ENCODE data around the gene CCT8. TPM values are rescaled to one million over a fixed set of nuclear protein-coding genes. Genes with fewer than 3 reads are reported as not detected.

CCT8 gene
- total and polyA plus RNA-seq, 8 donors = 40.8 to 153 (median 101) TPM

DNA sequence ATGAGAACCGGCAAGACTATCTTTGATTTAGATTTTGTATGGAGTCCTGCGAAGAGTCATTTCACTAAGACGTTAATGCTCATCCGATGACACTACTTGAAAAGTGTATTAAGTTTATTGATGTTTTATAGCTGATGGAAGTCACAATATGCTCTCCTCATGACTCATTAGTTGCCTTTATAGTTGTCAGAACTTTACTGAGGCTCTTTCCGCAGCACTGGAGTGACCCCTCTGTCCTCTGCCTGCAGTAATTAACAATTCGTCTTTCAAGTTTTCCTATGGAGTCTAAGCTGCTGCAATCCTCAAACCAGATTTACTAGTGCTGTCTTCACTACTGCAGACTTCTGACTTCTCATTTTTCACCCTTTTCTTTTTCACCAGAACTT lies 48.1 kb downstream of the CCT8 start:
- TF ChIP-seq POLR2A (IDR thresholded peaks at IDR 0.05) (no peak), EP300 (IDR thresholded peaks at IDR 0.05) (no peak), POLR2AphosphoS5 (IDR thresholded peaks at IDR 0.05) (no peak)
- TF ChIP-seq, protein P1, sequence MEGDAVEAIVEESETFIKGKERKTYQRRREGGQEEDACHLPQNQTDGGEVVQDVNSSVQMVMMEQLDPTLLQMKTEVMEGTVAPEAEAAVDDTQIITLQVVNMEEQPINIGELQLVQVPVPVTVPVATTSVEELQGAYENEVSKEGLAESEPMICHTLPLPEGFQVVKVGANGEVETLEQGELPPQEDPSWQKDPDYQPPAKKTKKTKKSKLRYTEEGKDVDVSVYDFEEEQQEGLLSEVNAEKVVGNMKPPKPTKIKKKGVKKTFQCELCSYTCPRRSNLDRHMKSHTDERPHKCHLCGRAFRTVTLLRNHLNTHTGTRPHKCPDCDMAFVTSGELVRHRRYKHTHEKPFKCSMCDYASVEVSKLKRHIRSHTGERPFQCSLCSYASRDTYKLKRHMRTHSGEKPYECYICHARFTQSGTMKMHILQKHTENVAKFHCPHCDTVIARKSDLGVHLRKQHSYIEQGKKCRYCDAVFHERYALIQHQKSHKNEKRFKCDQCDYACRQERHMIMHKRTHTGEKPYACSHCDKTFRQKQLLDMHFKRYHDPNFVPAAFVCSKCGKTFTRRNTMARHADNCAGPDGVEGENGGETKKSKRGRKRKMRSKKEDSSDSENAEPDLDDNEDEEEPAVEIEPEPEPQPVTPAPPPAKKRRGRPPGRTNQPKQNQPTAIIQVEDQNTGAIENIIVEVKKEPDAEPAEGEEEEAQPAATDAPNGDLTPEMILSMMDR (IDR thresholded peaks at IDR 0.05) = no peak

DNA sequence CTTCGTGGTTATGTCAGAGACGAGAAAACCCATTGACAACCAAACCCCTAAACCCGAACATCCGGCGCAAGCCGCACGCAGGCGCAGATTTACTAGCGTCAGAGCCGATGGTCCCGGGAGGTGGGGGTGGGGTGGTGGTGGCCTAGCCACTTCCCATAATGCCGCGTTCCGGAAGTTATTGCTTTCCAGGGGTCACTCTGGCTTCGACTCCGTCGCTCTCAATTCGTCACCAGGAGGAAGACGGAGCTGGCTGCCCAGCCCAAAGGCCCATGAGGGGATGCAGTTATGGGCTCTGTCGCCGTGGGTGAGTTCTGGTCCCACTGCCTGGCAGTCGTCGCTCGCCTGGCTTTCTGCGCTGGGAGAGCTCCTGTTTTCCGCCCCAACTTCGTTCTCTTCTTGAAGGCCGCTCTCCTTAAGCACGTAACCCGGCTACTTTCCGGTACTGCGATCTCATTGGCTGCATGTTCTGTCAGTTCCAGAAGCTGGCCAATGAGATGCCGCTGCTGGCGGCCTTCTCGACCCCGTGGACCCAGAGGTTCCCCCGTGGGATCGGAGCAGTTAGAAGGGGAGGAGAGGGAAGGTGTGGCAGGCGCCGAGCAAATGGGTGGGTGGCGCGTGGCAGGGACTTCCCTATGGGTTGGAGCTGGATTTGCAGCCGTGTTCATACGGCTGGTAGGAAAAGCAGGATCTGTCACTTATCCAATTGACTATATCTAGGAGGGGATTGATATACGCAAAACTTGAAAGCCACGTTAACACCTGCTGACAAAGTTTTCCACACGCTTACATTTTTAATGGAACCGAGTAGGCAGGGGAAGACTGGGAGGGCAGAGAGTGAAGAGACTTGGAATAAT lies 48.7 kb downstream of the CCT8 start, which contains the start of gene USP16:
TSS of gene USP16 (plus strand) at position 195 of the 854 bp plus-strand sequence. CDS start 3,246 bp downstream, outside the sequence.
- intact Hi-C loops (cut with DNase I; ENCODE audit: low total_unique reads) = no loop called here
- Histone ChIP-seq H3K4me3 (peak within 1 kb of the TSS; percentile 60 to 72 (median 63)), H3K36me3 (peaks cover 4 to 17% (median 15%) of the 10 kb centered on the region in 4 donors), H3K27me3 (no peaks in the 10 kb centered on the region), H3K4me1 (peaks cover 15 to 45% (median 25%) of the 10 kb centered on the region in 4 donors), H3K9me3 (no peaks in the 10 kb centered on the region), H3K27ac (peak within 1 kb of the TSS; percentile 95 to 99 (median 97))
- TF ChIP-seq EP300 (IDR thresholded peaks at IDR 0.05) (peak; percentile 11), POLR2A (IDR thresholded peaks at IDR 0.05) (no peak), POLR2AphosphoS5 (IDR thresholded peaks at IDR 0.05) (peak; percentile 61 to 75 (median 63))
- TF ChIP-seq, protein P1 (IDR thresholded peaks at IDR 0.05) = peak in 1 of 7 experiments; percentile 31
- 0 to 1% (median 1%) methylated on average over 40 to 48 of the region's 48 CpGs for WGBS, 5 donors
- peak; percentile 95 to 99 for DNase-seq

More for the DNA sequence above, 48.1 kb downstream of the CCT8 start:
- peaks cover 9 to 41% (median 25%) of the 10 kb centered on the region in 4 donors for H3K4me1 ChIP-seq
- peaks cover 4 to 24% (median 21%) of the 10 kb centered on the region in 4 donors for H3K36me3 ChIP-seq
- intact Hi-C loops (cut with DNase I; ENCODE audit: low total_unique reads) = no loop called here
- peak in 1 of 2 donors; percentile 44 for DNase-seq
- H3K27me3 ChIP-seq = no peaks in the 10 kb centered on the region
- H3K4me3 ChIP-seq = peak overlapping the region; percentile 60 to 72 (median 63)
- WGBS, 5 donors = 1 to 5% (median 2%) methylated on average over 6 of the region's 6 CpGs
- no peaks in the 10 kb centered on the region for H3K9me3 ChIP-seq
- peak overlapping the region; percentile 95 to 99 (median 97) for H3K27ac ChIP-seq

DNA sequence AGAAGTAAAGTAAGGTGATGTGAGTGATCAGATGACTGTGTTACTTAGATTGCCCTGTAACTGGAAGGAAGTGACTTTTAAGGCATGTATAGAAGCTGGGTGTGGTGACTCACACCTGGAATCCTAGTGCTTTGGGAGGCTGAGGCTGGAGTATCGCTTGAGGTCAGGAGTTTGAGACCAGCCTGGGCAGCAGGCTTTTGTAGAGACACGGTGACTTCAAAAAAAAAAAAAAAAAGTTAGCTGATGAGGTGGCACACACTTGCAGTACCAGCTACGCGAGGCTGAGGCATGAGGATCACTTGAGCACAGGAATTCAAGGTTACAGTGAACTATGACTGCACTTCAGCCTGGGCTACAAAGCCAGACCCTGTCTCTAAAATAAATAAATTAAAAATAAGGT lies 51.3 kb downstream of the CCT8 start:
- intact Hi-C loops (cut with DNase I; ENCODE audit: low total_unique reads) = no loop called here
- TF ChIP-seq EP300 (IDR thresholded peaks at IDR 0.05) (no peak), POLR2AphosphoS5 (IDR thresholded peaks at IDR 0.05) (no peak), POLR2A (IDR thresholded peaks at IDR 0.05) (no peak)
- TF ChIP-seq, protein P1 (IDR thresholded peaks at IDR 0.05) = no peak

DNA sequence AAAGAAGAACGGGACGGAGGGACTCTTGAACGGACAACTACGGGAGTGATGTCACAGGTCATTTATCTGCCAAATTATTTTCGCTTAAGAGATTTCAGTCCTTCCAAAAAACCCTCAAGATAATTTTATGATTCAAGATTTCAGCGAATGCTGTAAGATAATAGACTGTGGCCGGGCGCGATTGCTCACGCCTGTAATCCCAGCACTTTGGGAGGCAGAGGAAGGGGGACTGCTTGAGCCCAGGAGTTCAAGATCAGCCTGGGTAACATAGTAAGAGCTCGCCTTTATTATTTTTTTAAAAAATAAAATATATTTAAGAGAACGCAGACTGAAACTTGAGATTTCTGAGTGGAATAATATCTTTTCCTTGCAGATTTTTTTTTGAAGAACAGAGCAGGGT lies 54.9 kb downstream of the CCT8 start:
- Histone ChIP-seq H3K27ac (peak overlapping the region in 4 of 5 donors; percentile 84 to 91 (median 84)), H3K36me3 (no peaks in the 10 kb centered on the region), H3K4me3 (peak overlapping the region; percentile 69 to 94 (median 87)), H3K27me3 (no peaks in the 10 kb centered on the region), H3K4me1 (peaks cover 12 to 28% (median 20%) of the 10 kb centered on the region in 4 donors), H3K9me3 (no peaks in the 10 kb centered on the region)
- no peak for TF ChIP-seq POLR2AphosphoS5 (IDR thresholded peaks at IDR 0.05)
- TF ChIP-seq, protein P1 (IDR thresholded peaks at IDR 0.05) = no peak
- no peak for TF ChIP-seq POLR2A (IDR thresholded peaks at IDR 0.05)
- TF ChIP-seq EP300 (IDR thresholded peaks at IDR 0.05) = no peak
- no peak for DNase-seq
- intact Hi-C loops (cut with DNase I; ENCODE audit: low total_unique reads) = no loop called here
- WGBS, 5 donors = 3 to 14% (median 9%) methylated on average over 12 of the region's 12 CpGs

More for the DNA sequence above, 51.3 kb downstream of the CCT8 start:
- Histone ChIP-seq H3K36me3 (no peaks in the 10 kb centered on the region), H3K4me3 (no peak overlapping the region), H3K27ac (no peak overlapping the region), H3K4me1 (peaks cover 29 to 56% (median 37%) of the 10 kb centered on the region in 4 donors), H3K27me3 (no peaks in the 10 kb centered on the region), H3K9me3 (no peaks in the 10 kb centered on the region)
- 64 to 77% (median 70%) methylated on average over 4 of the region's 4 CpGs for WGBS, 5 donors
- no peak for DNase-seq
